PC-9 (cell line): ENCODE measurements around the gene AP3B1.

ENCODE experiments used
- EZH2 ChIP-seq: fragments of 200-600 bp; sonication (generic); IDR thresholded peaks from 2 replicates; pipeline ENCODE4 v1.8.0; 2017; ENCODE audit warnings: antibody characterized with exemption, low read depth
- TF ChIP-seq, protein P1 (sequence below): fragments of 200-600 bp; sonication (generic); conservative IDR thresholded peaks from 2 replicates; pipeline ENCODE4 v1.6.1; 2017; ENCODE audit warnings: mixed run types, antibody characterized with exemption, mild to moderate bottlenecking, moderate library complexity

GRCh38 chr5:78078858-78079257, 215.6 kb downstream of the AP3B1 start:
- TF ChIP-seq, protein P1, sequence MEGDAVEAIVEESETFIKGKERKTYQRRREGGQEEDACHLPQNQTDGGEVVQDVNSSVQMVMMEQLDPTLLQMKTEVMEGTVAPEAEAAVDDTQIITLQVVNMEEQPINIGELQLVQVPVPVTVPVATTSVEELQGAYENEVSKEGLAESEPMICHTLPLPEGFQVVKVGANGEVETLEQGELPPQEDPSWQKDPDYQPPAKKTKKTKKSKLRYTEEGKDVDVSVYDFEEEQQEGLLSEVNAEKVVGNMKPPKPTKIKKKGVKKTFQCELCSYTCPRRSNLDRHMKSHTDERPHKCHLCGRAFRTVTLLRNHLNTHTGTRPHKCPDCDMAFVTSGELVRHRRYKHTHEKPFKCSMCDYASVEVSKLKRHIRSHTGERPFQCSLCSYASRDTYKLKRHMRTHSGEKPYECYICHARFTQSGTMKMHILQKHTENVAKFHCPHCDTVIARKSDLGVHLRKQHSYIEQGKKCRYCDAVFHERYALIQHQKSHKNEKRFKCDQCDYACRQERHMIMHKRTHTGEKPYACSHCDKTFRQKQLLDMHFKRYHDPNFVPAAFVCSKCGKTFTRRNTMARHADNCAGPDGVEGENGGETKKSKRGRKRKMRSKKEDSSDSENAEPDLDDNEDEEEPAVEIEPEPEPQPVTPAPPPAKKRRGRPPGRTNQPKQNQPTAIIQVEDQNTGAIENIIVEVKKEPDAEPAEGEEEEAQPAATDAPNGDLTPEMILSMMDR: no peak
- no peak for TF ChIP-seq EZH2
